ENCODE data around the gene PDHA1. TPM values are rescaled to one million over a fixed set of nuclear protein-coding genes. Genes with fewer than 3 reads are reported as not detected.

The PDHA1 gene
- total and polyA plus RNA-seq, 12 donors: 50.7 to 329 (median 147) TPM

- WGBS, 4 donors: 80 to 100% (median 86%) methylated on average over 2 of the region's 2 CpGs
- TF ChIP-seq CTCF (IDR thresholded peaks at IDR 0.05) (no peak), POLR2A (IDR thresholded peaks at IDR 0.05) (no peak)
Observed at GRCh38 chrX:19410259-19410658, 66.5 kb downstream of the PDHA1 start.

More at GRCh38 chrX:19410259-19410658, 66.5 kb downstream of the PDHA1 start:
- no peaks in the 10 kb centered on the region for H3K9me3 ChIP-seq (replicated peaks in 1 of 3)
- no peak overlapping the region for H3K4me3 ChIP-seq
- no peak overlapping the region for H3K27ac ChIP-seq
- DNase-seq: no peak
- peaks cover 0 to 5% of the 10 kb centered on the region in 2 donors for H3K36me3 ChIP-seq (replicated peaks in 1 of 2)
- H3K27me3 ChIP-seq: no peaks in the 10 kb centered on the region
- H3K4me1 ChIP-seq (replicated peaks in 1 of 2): no peaks in the 10 kb centered on the region
- intact Hi-C loops (cut with DNase I): no loop called here

Small RNA genes lying within 50 kb of the gene (small RNA-seq; reads per million reads assigned to genes)
- gene RF00019: 0 reads per million in 2 donors

Other genes with a start within 250 kb of the PDHA1 start
- 1 to 10 TPM in 2 of 9 donors, under 1 TPM in 7; 0.25 to 1.7 (median 0.76) TPM for gene ADGRG2, start 221.5 kb upstream of the PDHA1 start, total RNA-seq
- under 1 TPM; 0.24 to 0.51 (median 0.27) TPM for gene ADGRG2, start 221.5 kb upstream of the PDHA1 start, polyA plus RNA-seq
- 10 to 100 TPM; 28.9 to 92.3 (median 65.3) TPM for gene MAP3K15, start 171.6 kb downstream of the PDHA1 start, total RNA-seq
- gene MAP3K15, start 171.6 kb downstream of the PDHA1 start, polyA plus RNA-seq: 10 to 100 TPM; 49.9 to 73.5 (median 70.5) TPM

Measured in adrenal gland (tissue), 12 donors.